GM13976 (cell line): ENCODE results near the gene UXS1.

ENCODE experiments used
- DNase-seq: peaks from one replicate; pipeline ENCODE4 v3.0.0; 2012; ENCODE audit warnings: low spot score
- in situ Hi-C: fragments of 300-500 bp; cut with MboI; formaldehyde crosslinking; loops from one replicate; pipeline ENCODE4 v1.12.0; 2022; ENCODE audit warnings: low sequenced_read_pairs, mixed read lengths, inconsistent platforms; ENCODE audit not compliant: unreplicated experiment
- TF ChIP-seq, protein P1 (sequence below): IDR thresholded peaks from 2 replicates; pipeline ENCODE4 v1.5.1; 2012; ENCODE audit warnings: borderline replicate concordance, mild to moderate bottlenecking; ENCODE audit not compliant: insufficient read depth; ENCODE audit errors: extremely low read depth, missing control alignments, control extremely low read depth

UXS1 gene

DNA sequence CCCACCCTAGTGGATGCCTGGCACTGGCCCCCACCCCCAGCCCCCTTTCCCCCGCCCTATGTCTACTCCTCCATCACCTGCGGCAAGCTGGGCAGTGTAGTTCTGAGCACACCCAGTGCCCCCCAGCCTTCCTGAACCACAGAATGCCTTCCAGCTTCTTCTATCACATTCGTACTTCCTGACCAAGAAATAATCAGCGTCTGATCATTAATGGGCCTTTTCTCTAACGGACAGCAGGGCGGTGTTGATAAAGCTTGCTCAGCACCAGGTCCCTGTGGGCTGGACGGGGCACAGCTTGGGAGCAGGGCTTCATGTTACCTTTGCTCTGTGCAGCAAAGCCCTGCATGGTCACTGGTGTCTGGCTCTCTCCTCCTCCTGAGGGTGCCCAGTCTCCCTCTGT lies 15.4 kb downstream of the UXS1 start:
- DNase-seq: no peak
- in situ Hi-C loops: no loop called here
- TF ChIP-seq, protein P1, sequence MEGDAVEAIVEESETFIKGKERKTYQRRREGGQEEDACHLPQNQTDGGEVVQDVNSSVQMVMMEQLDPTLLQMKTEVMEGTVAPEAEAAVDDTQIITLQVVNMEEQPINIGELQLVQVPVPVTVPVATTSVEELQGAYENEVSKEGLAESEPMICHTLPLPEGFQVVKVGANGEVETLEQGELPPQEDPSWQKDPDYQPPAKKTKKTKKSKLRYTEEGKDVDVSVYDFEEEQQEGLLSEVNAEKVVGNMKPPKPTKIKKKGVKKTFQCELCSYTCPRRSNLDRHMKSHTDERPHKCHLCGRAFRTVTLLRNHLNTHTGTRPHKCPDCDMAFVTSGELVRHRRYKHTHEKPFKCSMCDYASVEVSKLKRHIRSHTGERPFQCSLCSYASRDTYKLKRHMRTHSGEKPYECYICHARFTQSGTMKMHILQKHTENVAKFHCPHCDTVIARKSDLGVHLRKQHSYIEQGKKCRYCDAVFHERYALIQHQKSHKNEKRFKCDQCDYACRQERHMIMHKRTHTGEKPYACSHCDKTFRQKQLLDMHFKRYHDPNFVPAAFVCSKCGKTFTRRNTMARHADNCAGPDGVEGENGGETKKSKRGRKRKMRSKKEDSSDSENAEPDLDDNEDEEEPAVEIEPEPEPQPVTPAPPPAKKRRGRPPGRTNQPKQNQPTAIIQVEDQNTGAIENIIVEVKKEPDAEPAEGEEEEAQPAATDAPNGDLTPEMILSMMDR: no peak

DNA sequence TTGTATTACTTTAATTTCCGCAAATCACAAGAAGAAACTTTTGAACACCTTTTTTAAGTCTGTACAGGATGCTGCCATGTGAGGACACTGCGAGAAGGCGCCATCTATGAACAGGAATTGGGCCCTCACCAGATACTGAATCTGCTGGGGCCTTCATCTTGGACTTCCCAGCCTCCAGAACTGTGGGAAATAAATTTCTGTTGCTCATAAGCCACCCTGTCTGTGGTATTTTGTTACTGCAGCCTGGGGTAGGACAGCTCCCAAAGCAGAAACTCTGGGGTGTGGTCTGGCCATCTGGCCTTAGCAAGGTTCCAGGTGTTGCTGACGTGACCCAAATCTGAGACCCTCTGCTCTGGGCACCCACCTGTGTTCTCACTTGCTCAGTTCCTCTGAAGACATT lies 16.5 kb downstream of the UXS1 start:
- TF ChIP-seq, protein P1: no peak
- in situ Hi-C loops: no loop called here
- DNase-seq: no peak

DNA sequence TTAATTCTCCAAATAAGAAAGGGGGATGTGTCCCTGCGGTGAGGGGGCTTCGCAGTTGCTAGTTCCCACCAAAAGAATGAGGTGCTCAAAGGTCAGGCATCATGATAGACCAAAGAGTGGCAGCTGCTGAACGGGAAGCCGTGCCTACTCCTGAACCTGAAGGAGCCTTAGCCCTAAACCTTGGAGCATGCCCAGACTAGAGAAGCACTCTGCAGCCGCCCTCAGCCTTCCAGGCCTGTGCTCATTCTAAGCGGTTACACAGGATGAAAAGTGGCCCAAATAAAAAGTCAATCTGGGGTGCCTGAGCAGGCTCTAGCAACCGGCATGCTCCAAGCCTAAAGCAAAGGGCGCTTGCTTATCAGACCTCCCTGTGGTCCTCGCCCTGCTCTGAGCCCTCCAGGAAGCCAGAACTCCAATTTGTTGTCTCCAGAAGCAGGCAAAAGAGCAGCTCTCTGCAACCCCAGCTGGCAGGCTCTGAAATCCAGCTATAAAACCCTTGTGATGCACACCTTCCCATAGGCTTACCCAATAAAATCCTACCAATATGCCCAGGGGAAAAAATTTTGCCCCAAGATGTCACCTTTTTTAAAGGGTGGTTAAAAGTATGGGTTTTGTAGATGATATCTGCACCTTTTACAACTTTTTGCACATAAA lies 17.5 kb downstream of the UXS1 start:
- in situ Hi-C loops: no loop called here
- DNase-seq: no peak
- TF ChIP-seq, protein P1: no peak

DNA sequence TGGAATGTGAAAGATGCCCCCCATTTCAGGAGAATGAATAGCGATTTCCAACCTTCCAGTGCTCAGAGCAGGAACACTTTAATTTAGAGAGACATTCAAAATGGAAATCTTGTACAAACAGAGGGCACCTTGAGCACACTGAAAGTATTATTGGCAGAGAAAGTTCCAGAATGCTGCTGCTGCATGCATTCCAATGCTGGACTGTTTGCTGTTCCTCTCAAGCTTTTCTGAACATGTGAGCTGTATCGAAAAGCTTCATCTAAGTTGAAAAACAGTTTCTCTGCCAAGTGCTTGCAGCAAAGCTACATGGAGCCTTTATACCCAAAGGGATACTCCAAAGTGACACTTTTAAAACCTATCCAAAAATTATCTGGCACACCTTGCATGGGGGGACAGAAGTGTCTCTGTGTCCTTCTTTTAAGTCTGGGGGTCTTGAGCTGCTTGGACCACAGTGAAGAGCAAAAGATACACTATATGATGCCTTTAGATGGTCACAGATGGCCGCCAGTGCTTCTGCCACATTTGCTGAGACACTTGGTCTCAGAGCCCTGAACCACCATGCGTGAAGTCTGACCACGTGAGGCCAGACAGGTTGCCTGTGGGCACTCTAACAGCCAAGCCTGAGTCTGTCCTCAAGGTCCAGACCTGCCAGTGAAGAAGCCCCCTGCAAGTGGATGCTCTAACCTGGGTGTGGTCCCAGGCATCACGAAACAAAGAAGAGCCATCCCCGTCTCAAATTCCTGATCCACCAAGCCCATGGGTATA lies 18.8 kb downstream of the UXS1 start:
- TF ChIP-seq, protein P1: no peak
- DNase-seq: no peak
- in situ Hi-C loops: no loop called here

DNA sequence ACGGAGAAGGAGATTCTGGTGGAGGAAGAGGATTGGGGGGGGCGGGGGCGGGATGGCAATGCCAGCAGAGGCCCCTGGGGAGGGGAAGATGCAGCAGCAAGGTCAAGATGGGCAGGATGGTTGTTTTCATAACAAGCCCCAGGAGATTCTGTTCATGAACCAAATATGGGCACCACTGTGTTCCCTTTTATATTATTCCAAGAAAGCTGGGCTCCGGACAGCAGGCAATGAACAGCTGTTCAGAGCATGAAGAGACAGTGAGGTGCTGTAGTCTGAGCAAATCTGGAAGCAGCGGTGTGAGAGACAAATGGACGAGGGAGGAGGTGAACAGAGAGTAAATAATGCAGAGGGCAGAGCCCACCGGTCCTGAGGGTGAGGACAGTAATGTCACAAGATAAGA lies 20.0 kb downstream of the UXS1 start:
- in situ Hi-C loops: no loop called here
- TF ChIP-seq, protein P1: no peak
- DNase-seq: no peak

DNA sequence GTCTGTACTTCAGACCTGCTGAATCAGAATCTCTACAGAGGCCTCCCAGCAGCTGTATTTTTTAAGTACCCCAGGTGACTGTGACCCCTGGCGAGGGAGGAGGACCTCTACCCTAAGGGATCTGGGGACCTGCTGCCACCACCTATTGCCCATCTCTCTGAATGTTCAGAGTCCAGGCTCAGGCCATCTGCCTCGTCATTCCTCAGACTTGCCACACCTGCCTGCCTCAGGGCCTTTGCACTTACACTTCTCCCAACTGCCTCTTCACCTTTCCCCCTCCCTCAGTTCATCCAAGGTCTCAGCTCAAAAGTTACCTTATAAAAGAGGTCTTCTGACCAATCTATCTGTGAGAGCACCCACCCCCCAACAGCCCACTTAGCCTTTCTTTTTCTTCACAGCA lies 21.5 kb downstream of the UXS1 start:
- in situ Hi-C loops: no loop called here
- TF ChIP-seq, protein P1: no peak
- no peak for DNase-seq
